ENCODE results near the gene SLC2A11. TPM values are rescaled to one million over a fixed set of nuclear protein-coding genes. Genes with fewer than 3 reads are reported as not detected.
"Not testable (repeated sequence)": the region's sequence is repeated elsewhere in the genome, so short reads cannot be mapped to it uniquely, and the experiment has no call there.

SLC2A11 gene
- total RNA-seq, 2 donors from 2014 or later = 9.8 to 11.9 TPM

DNA sequence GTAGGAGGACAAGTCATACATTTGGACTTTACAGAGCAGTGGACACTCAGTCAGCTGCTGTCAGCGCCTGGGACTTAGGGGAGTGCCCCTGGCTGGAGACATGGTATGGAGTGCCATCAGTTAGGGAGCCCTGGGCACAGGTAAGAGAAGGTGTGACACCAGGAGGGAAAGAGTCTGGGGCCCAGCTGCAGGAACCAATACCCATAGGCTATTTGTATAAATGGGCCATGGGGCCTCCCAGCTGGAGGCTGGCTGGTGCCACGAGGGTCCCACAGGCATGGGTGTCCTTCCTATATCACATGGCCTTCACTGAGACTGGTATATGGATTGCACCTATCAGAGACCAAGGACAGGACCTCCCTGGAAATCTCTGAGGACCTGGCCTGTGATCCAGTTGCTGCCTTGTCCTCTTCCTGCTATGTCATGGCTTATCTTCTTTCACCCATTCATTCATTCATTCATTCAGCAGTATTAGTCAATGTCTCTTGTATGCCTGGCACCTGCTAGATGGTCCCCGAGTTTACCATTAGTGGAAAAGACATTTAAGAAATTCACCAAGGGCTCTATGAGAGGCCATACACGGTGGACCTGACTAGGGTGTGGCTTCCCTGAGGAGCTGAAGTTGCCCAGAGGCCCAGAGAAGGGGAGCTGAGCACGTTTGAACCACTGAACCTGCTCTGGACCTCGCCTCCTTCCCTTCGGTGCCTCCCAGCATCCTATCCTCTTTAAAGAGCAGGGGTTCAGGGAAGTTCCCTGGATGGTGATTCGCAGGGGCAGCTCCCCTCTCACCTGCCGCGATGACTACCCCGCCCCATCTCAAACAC lies 35.7 kb downstream of the SLC2A11 start:
- no peak for DNase-seq
- peaks cover 3% of the 10 kb centered on the region for H3K36me3 Mint-ChIP-seq (ENCODE audit: low read depth)
- peaks cover 18% of the 10 kb centered on the region for H3K4me1 Mint-ChIP-seq
- ATAC-seq = no peak
- H3K27me3 Mint-ChIP-seq = no peaks in the 10 kb centered on the region
- H3K9me3 ChIP-seq (ENCODE audit: control insufficient read depth, low read length, poor library complexity, severe bottlenecking) = no peaks in the 10 kb centered on the region
- peak overlapping the region; percentile 88 for H3K27ac Mint-ChIP-seq
- peak overlapping the region; percentile 94 for H3K4me3 Mint-ChIP-seq

DNA sequence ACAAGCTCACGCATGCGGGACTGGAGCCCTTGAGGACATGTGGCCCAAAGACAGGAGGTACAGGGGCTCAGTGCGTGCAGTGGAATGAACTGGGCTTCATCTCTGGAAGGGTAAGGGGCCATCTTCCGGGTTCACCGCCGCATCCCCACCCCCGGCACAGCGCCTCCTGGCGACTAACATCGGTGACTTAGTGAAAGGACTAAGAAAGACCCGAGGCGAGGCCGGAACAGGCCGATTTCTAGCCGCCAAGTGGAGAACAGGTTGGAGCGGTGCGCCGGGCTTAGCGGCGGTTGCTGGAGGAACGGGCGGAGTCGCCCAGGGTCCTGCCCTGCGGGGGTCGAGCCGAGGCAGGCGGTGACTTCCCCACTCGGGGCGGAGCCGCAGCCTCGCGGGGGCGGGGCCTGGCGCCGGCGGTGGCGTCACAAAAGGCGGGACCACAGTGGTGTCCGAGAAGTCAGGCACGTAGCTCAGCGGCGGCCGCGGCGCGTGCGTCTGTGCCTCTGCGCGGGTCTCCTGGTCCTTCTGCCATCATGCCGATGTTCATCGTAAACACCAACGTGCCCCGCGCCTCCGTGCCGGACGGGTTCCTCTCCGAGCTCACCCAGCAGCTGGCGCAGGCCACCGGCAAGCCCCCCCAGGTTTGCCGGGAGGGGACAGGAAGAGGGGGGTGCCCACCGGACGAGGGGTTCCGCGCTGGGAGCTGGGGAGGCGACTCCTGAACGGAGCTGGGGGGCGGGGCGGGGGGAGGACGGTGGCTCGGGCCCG lies 36.5 kb downstream of the SLC2A11 start, which contains the start of gene MIF:
Gene MIF (plus strand): TSS at position 439 of the 765 bp plus-strand sequence. CDS start 92 bp downstream, at position 531.
- peaks cover 18% of the 10 kb centered on the region for H3K4me1 Mint-ChIP-seq
- peaks cover 3% of the 10 kb centered on the region for H3K36me3 Mint-ChIP-seq (ENCODE audit: low read depth)
- DNase-seq (peak; percentile 91 to 95 (median 92)), ATAC-seq (peak; percentile 89)
- H3K27ac Mint-ChIP-seq = peak within 1 kb of the TSS; percentile 88
- H3K9me3 ChIP-seq (ENCODE audit: control insufficient read depth, low read length, poor library complexity, severe bottlenecking) = no peaks in the 10 kb centered on the region
- H3K4me3 Mint-ChIP-seq = peak within 1 kb of the TSS; percentile 94
- no peaks in the 10 kb centered on the region for H3K27me3 Mint-ChIP-seq

DNA sequence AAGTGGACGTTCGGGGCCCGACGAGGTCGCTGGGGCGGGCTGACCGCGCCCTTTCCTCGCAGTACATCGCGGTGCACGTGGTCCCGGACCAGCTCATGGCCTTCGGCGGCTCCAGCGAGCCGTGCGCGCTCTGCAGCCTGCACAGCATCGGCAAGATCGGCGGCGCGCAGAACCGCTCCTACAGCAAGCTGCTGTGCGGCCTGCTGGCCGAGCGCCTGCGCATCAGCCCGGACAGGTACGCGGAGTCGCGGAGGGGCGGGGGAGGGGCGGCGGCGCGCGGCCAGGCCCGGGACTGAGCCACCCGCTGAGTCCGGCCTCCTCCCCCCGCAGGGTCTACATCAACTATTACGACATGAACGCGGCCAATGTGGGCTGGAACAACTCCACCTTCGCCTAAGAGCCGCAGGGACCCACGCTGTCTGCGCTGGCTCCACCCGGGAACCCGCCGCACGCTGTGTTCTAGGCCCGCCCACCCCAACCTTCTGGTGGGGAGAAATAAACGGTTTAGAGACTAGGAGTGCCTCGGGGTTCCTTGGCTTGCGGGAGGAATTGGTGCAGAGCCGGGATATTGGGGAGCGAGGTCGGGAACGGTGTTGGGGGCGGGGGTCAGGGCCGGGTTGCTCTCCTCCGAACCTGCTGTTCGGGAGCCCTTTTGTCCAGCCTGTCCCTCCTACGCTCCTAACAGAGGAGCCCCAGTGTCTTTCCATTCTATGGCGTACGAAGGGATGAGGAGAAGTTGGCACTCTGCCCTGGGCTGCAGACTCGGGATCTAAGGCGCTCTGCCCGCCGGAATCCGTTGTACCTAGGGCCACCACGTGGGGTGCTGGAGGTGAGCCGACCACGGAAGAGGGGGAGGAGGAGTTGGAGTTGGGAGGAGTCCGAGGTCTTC lies 37.3 kb downstream of the SLC2A11 start:
- H3K27me3 Mint-ChIP-seq = no peaks in the 10 kb centered on the region
- H3K27ac Mint-ChIP-seq = peak overlapping the region; percentile 88
- no peaks in the 10 kb centered on the region for H3K9me3 ChIP-seq (ENCODE audit: control insufficient read depth, low read length, poor library complexity, severe bottlenecking)
- ATAC-seq = peak; percentile 42
- H3K36me3 Mint-ChIP-seq (ENCODE audit: low read depth) = peaks cover 3% of the 10 kb centered on the region
- peak; percentile 44 to 47 (median 44) for DNase-seq
- H3K4me1 Mint-ChIP-seq = peaks cover 18% of the 10 kb centered on the region
- H3K4me3 Mint-ChIP-seq = peak overlapping the region; percentile 94

DNA sequence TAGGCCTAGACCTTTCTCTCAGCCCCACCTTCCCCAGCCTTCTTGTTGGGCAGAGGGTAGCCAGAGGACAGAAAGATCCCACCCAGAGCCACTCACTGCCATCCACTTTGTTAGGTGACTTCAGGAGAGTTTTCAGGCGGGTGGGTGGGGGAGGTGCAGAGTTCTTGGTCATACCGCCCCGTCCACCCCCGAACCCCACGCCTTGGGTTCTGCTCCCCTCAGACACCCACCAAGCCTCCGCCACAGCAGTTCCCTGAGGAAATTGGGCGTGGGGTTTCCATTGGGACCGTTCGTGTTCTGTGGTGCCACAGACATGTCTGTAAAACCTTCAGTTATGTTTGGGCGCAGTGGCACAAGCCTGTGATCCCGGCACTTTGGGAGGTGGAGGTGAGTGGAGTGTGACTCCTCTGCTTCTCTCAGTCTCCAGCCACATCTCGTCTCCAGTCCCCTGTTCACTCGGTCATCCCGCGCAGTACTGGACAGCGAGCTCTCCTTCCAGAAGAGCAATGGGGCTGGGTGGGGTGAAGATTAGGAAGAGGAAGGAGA lies 38.0 kb downstream of the SLC2A11 start:
- Mint-ChIP-seq H3K36me3 (ENCODE audit: low read depth) (peaks cover 3% of the 10 kb centered on the region), H3K27me3 (no peaks in the 10 kb centered on the region), H3K4me3 (peak overlapping the region; percentile 94), H3K27ac (peak overlapping the region; percentile 88), H3K4me1 (peaks cover 18% of the 10 kb centered on the region)
- no peaks in the 10 kb centered on the region for H3K9me3 ChIP-seq (ENCODE audit: control insufficient read depth, low read length, poor library complexity, severe bottlenecking)
- DNase-seq = no peak
- ATAC-seq = no peak

DNA sequence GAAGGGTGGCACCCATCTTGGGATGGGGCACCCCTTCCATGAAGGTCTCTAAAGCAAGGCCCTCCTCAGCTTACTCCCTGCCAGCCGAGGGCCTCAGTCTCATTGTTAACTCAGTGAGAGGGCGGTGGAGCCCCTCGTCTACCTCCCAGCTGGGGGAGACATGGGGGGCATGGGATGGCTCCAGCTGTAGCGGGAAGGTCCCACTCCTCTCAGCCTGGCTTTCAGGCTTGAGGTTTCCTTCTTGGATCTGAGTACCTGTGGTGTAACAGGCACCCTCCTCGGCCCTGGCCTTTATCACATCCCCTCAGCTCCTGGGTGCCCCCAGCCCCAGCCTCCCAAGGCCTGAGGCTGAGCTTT lies 38.5 kb downstream of the SLC2A11 start:
- Mint-ChIP-seq H3K27ac (no peak overlapping the region), H3K4me1 (peaks cover 18% of the 10 kb centered on the region), H3K4me3 (peak overlapping the region; percentile 7), H3K36me3 (ENCODE audit: low read depth) (peaks cover 3% of the 10 kb centered on the region), H3K27me3 (no peaks in the 10 kb centered on the region)
- ATAC-seq (no peak), DNase-seq (no peak)
- no peaks in the 10 kb centered on the region for H3K9me3 ChIP-seq (ENCODE audit: control insufficient read depth, low read length, poor library complexity, severe bottlenecking)

DNA sequence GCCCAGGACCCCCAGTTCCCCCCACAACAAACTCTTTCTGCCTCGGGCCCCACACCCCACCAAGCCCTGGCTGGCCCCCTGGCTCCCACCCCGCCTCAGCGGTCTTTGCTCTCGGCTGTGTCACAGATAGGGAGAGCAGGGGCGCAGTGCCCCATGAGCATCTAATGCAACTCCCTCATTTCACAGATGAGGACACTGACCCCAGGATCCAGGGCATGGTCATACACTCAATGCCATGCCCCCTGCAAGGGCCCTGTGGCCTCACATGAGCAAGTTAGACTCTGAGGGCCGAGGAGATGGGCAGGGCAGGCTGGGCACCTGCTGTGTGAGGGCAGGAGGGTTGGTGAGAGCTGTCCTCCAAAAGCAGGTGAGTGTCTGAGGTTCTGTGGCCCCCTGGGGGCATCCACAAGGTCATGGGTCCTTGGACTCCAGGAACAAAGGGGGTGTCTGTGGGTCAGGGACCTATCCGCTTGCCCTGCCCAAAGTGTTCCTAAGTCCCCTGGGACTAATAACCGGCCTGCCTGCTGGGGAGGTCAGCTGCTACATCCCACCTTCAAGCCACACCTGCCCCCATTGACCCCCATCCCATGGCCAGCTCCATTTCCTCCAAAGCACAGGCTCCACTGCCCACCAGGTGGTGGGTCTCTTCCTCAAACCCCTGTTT lies 39.0 kb downstream of the SLC2A11 start:
- H3K4me3 Mint-ChIP-seq = peak overlapping the region; percentile 72
- peak overlapping the region; percentile 62 for H3K27ac Mint-ChIP-seq
- H3K4me1 Mint-ChIP-seq = peaks cover 18% of the 10 kb centered on the region
- no peaks in the 10 kb centered on the region for H3K27me3 Mint-ChIP-seq
- peaks cover 3% of the 10 kb centered on the region for H3K36me3 Mint-ChIP-seq (ENCODE audit: low read depth)
- no peaks in the 10 kb centered on the region for H3K9me3 ChIP-seq (ENCODE audit: control insufficient read depth, low read length, poor library complexity, severe bottlenecking)
- DNase-seq = no peak
- no peak for ATAC-seq

DNA sequence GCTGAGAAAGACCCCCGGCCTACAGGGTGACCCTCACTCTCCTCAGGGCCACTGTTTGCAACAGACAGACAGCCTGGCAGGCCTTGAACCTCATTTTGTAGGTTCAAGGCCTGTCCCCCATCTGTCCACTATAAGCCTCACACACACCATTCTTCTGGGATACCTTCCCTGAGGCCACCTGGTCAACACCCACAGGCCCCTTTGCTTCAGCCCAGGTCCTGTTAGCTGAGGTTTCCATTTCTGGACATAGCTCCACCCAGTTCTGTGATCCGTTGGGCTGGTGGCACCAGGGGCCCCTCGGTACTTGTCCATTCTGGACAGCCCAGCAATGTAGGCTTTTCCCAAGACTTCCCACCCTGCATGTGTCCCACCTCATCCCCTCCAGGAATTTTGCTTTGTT lies 39.6 kb downstream of the SLC2A11 start:
- Mint-ChIP-seq H3K4me3 (no peak overlapping the region), H3K4me1 (peaks cover 16% of the 10 kb centered on the region), H3K27me3 (no peaks in the 10 kb centered on the region), H3K36me3 (ENCODE audit: low read depth) (peaks cover 3% of the 10 kb centered on the region), H3K27ac (peak overlapping the region; percentile 62)
- no peaks in the 10 kb centered on the region for H3K9me3 ChIP-seq (ENCODE audit: control insufficient read depth, low read length, poor library complexity, severe bottlenecking)
- DNase-seq (no peak), ATAC-seq (no peak)

DNA sequence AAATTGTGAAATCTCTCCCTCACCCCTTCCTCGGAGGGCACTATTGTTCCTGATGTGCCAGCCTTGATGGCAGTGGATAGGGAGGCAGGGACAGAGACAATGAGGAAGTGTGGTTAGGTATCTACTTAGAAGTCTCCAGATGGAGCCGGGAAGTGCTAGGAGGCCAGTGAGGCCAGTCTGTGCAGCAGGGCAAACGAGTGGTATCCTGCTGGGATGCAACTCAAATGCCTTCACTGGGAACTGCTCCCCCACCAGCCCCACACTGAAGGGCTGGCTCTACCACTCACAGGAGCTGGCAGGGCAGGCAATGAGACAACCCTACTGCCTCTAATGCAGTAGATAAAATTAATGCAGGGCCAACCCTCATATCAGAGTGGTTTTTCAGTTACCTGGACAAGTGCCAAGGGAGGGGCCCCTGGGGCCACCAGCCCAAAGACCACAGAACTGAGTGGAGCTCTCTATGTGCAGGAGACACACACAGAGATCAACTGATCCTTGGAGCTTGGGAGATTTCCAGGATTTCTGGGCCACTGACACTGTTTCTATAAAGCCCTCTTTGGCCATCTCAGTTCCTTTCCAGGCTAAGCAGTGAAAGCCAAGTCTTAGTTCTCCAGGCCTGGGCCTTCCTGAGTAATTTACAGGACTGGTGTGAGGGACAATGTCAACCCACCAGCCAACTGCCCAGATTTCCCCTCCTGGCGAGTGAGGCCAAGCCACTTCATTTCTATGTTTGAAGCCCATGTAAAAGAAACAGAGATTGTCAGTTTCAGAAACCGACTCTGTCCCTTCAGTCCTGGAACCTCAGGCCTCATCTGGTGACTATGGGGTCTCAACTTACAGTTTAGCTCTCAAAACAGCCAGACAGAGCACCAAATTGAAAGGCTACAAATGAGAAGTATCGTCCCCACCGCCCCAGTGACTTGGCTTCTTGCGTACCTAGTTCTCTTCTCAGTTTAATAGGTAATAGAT lies 40.6 kb downstream of the SLC2A11 start:
- no peaks in the 10 kb centered on the region for H3K27me3 Mint-ChIP-seq
- H3K27ac Mint-ChIP-seq = no peak overlapping the region
- H3K4me1 Mint-ChIP-seq = peaks cover 10% of the 10 kb centered on the region
- no peak overlapping the region for H3K4me3 Mint-ChIP-seq
- no peak for DNase-seq
- peaks cover 3% of the 10 kb centered on the region for H3K36me3 Mint-ChIP-seq (ENCODE audit: low read depth)
- ATAC-seq = no peak
- no peaks in the 10 kb centered on the region for H3K9me3 ChIP-seq (ENCODE audit: control insufficient read depth, low read length, poor library complexity, severe bottlenecking)

DNA sequence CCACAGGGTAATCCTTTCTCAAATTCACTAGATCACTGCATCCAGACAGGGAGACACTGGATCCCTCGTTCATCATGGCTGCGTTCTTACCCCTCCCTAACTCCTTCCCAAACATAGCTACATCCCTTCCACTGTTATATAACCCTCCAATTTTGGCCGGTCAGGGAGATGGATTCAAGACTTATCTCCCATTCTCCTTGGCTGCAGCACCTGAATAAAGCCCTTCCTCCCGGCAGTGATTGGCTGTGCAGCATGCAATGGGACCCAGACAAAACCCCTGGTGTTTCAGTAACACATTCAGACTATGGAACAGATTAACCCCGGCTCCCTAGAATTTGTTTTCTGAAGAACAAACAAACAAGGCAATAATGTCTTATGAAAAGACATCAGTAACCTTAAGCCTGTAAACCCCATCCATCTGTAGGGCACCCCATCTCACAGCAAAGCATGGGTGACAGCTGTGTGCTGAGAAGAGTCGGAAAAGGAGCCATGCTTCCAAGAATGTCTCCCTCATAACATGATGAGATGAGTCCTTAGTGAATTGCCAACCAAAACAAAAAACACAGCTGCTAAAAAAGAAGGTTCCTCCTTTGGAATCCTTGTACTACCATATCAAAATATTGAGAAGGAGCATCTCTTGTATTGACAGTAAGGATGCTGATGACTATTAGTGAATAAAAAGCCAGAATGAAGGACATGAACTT lies 41.5 kb downstream of the SLC2A11 start:
- peaks cover 5% of the 10 kb centered on the region for H3K27me3 Mint-ChIP-seq
- no peak for ATAC-seq
- H3K36me3 Mint-ChIP-seq (ENCODE audit: low read depth) = peaks cover 3% of the 10 kb centered on the region
- H3K27ac Mint-ChIP-seq = no peak overlapping the region
- H3K4me3 Mint-ChIP-seq = no peak overlapping the region
- DNase-seq = no peak
- H3K4me1 Mint-ChIP-seq = peaks cover 8% of the 10 kb centered on the region
- no peaks in the 10 kb centered on the region for H3K9me3 ChIP-seq (ENCODE audit: control insufficient read depth, low read length, poor library complexity, severe bottlenecking)

DNA sequence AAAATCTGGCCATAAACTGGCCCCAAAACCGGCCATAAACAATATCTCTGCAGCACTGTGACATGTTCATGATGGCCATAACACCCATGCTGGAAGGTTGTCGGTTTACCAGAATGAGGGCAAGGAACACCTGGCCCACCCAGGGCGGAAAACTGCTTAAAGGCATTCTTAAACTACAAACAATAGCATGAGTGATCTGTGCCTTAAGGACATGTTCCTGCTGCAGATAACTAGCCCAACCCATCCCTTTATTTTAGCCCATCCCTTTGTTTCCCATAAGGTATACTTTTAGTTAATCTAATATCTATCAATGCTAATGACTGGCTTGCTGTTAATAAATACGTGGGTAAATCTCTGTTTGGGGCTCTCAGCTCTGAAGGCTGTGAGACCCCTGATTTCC lies 42.6 kb downstream of the SLC2A11 start:
- not testable (repeated sequence) for DNase-seq; H3K27ac Mint-ChIP-seq; H3K4me1 Mint-ChIP-seq; H3K9me3 ChIP-seq (ENCODE audit: control insufficient read depth, low read length, poor library complexity, severe bottlenecking); H3K4me3 Mint-ChIP-seq; ATAC-seq; H3K36me3 Mint-ChIP-seq (ENCODE audit: low read depth)
- H3K27me3 Mint-ChIP-seq = peaks cover 15% of the 10 kb centered on the region

DNA sequence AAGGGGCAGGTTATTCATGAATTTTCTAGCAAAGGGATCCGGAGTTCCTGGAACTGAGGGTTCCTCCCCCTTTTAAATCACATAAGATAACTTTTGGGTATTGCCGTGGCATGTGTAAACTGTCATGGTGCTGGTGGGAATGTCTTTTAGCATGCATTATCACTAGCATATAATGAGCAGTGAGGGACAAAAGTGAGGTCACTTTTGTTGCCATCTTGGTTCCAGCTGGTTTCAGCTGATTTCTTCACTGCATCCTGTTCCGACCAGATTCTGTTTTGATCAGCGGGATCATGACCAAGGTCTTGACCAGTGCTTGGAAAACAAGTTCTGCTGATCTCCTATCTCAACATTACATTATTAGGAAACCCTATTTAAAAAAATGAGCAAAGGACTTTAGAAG lies 43.9 kb downstream of the SLC2A11 start:
- no peaks in the 10 kb centered on the region for H3K9me3 ChIP-seq (ENCODE audit: control insufficient read depth, low read length, poor library complexity, severe bottlenecking)
- Mint-ChIP-seq H3K36me3 (ENCODE audit: low read depth) (peaks cover 7% of the 10 kb centered on the region), H3K4me1 (peaks cover 2% of the 10 kb centered on the region), H3K27ac (no peak overlapping the region), H3K4me3 (no peak overlapping the region), H3K27me3 (peaks cover 24% of the 10 kb centered on the region)
- ATAC-seq (no peak), DNase-seq (no peak)
